Fibroblast of skin of scalp (primary cell): Measurements from ENCODE around the gene PTPRE.

Experiments used
- DNase-seq: peaks from one replicate; pipeline ENCODE4 v3.0.0-alpha.2; 2013

Gene PTPRE

GRCh38 chr10:128099901-128100300, 193.0 kb downstream of the PTPRE start:
- DNase-seq = no peak

DNA sequence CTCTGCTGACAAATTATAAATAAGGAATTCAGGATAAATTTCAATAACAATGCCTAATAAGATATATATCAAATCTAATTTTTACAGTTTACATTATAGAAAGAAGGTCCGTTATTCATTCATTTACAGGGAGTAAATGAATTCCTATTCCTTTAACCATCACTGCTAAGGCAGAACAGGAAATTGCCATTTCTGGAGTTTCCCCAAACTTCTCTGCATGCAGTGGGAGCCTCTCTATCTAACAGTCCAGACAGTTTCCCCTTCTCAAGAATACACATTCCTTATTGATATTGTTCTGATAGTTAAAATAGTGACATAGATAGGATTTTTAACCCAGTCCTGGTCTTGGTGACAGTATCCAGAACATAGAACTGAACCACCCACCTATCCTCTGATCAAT, 195.0 kb downstream of the PTPRE start:
- no peak for DNase-seq

DNA sequence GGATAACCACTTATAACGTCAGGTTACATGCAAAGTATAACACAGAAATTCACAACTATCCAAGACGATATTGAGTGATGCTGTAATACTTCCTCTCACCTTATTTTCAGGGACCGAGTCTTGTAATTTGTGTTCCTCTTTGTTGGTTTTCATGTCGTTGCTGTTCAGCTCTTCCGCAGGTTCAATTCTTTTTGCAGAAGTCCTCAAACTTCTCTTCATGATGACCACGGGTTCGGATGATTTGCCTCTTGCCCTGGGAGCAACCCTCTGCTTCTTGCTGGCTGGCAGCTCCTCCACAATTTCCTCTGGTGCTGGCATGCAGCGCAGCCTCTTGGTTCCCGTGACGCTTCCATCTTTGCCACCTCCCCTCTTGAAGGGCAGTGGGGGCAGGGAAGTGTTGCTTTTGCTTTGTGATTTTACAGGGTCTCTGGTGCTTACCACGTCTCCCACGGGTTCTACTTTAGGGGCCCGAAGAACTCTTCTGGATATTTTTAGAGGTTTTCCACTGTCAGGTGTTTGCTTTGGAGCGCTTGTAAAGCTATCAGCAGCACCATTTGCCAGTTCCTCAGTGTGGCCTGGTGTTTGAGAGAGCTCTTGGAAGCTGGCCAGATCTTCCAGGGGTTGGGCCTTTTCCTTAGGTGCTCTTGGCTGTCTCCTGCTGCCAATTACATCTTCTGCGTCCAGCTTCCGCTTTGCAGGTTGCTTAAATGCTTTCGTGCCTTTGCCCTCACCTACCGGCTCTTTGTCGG, 195.8 kb downstream of the PTPRE start:
- no peak for DNase-seq

GRCh38 chr10:128103229-128103714, 196.4 kb downstream of the PTPRE start:
- no peak for DNase-seq

DNA sequence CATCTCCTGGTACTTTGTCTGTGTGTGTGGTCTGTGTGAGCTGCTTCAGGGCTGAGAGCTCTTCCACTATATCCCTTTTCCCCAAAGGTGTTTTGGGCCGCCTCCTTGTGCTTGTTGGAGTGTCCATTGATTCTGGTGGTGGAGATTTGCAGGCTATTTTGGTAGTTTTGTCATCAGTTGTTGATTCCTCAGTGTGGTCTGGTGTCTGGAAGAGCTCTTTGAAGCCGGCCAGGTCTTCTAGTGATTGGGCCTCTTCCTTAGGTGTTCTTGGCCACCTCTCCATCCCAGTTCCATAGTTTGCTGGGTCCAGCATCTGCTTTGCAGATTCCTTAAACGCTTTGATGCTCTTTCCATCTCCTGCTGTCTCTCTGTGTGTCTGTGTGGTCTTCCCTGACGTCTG, 198.5 kb downstream of the PTPRE start:
- no peak for DNase-seq

DNA sequence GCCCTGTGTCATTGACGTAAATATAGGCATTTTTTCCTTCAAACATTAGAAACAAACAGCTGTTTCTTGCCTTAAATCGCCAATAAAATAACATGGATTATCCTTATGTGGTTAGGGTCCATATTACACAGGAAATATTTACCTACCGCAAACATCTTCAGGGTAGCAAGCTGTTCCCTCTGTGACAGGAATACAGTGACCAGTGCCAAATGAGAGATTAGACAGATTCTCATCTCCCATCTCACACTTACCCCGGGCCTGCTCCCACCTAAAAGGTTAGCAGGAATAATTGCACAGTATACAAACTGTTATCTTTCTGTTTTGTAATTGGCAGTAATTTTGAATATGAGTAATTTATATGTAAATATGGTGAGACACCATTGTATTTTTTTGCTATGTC, 202.8 kb downstream of the PTPRE start:
- DNase-seq = no peak

- DNase-seq = no peak
Observed at GRCh38 chr10:128110339-128110738, 203.4 kb downstream of the PTPRE start.

GRCh38 chr10:128111696-128112095, 204.8 kb downstream of the PTPRE start:
- no peak for DNase-seq

- DNase-seq = no peak
Observed at GRCh38 chr10:128113026-128113425, 206.1 kb downstream of the PTPRE start.

- DNase-seq = no peak
Observed at GRCh38 chr10:128114901-128115300, 208.0 kb downstream of the PTPRE start.

DNA sequence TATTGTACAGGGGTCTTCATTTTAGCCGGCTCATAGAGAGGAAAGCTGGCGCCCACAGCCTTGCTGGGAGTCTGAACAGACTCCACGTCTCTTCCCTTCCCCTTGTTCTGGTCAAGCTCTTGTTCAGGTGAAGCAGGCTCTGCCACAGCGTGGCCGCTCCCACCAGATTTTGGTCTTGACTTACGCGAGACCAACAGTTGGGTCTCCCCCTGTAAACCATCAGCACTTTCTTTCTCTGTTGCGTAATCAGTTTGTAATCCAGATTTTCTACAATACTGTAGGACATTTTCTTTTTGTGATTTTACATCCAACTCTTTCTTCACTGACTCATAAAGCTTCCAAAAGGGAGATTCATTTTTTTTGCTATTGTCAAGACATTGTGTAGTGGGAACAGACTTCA, 208.5 kb downstream of the PTPRE start:
- no peak for DNase-seq

DNA sequence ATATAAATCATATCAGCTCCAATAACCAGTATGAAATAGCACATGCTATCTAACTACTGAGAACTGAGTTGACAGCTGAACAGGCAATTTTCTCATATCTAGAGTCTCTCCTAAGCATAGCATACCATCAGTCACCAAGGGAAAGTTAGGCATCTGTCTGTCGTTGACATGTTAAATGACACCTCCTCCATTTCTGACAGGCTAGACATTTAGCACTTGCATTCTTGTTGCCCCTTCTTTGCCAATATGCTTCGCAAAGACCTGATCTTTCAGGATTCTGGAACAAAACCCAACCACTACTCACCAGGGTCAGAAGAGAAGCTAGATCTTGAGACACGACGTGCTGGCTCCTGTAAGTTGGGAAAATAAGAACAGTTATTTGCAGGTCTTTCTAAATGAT, 209.3 kb downstream of the PTPRE start:
- DNase-seq = no peak

DNA sequence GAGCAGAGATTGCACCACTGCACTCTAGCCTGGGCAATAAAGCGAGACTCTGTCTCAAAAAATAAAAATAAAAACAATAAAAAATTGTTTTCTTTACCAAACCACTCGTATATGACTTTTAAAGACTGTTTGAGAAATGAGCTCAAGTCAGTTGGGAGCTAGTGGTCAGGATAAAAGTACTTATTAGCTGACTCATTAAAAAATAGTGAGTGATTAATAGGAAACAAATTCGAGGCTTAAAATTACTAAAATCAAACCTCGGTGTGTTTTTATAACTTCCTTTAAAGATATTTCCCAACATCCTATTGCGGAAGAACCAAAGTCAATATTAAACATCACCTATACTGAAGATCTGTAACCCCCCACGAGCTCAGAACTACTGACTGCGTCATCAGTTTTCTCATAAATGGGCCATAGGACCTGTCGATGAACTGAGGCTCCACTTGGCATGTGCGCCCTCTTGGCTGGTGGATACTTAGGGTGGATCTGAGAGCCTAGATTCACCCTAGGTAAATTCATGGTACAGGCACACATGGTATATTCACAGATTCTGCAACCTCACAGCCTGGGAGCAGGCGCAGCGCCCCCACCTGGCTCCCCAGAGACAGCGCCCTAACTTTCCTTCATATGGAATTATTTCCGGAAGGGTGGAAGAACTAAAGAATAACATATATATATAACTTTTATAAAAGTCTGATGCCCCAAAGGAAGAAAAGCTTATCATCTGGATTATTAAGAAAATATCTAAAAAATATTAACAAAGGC, 210.1 kb downstream of the PTPRE start:
- no peak for DNase-seq

- DNase-seq = no peak
Observed at GRCh38 chr10:128121750-128122412, 215.0 kb downstream of the PTPRE start.

DNA sequence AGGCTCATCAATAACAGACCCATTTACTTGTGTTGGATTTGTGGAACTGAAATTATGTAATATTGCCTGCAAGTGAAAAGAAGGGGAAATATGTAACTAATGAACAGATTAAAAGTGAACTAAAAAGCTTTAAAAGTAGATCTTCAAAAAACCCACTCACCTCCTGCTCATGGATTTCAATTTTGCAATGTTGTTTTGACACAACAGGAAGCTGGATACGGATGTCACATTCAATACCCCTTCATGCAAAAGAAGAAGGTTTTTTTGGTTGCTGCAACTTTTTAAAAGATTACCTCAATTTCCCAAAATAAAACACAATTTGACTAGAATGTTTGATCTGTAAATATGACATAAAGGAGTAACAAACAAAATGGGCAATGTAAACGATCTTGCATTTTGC, 216.0 kb downstream of the PTPRE start:
- DNase-seq = no peak

- no peak for DNase-seq
Observed at GRCh38 chr10:128123846-128124245, 216.9 kb downstream of the PTPRE start.

DNA sequence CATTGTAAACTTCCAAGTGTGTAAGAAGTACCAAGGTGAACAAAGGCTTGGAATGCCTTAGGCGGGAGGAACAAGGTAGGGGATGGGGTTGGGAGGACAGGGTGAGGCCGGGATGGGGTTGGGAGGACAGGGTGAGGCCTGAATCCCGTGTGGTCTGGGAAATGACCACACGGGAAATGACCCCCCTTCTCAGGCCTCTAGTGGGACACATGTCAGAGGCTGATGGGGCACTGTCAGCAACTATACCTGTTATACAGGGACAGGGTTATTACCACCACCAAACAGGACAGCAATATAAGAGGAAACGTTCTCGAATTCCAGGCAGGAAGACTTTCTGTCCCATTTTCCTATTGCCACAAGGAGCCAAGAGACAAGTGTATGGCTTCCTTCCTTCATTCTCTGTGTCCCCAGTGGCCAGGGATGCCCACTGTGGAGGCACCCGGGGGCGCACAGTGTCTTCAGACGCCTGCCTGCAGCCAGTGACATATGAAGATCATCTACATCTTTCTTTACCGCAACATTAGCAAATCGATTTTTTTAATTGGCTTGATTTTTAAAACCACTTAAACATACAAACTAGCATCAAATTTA, 218.0 kb downstream of the PTPRE start:
- DNase-seq = no peak

DNA sequence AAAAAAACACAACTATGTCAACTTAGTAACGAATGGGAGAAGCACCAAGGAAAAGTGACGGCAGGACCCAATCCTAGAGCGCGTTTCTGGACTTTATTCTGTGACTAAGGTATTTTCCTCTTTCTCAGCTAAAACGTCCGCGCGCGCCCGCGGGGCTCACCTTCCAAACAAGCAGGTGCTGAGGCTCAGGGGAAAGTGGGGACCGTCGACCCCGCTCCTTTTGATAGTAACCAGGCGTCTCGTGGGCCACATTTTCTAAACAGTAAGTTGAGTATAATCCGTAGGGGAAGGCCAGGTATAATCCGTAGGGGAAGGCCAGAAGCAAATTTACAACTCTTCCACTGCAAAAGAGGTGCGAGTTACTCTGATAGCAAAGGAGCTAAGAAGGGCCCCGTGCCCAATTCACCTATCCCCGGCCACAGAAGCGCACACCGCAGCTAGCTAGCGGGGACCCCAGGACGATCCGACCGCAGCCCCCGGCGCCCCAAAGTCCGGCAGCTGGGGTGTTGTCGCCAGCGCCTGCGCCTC, 218.6 kb downstream of the PTPRE start:
- DNase-seq = no peak

GRCh38 chr10:128125944-128126764, 219.3 kb downstream of the PTPRE start, which contains the start of gene MKI67:
TSS of gene MKI67 (minus strand) at chr10:128126423. CDS start at chr10:128125667, 756 bp downstream.
- DNase-seq = peak; percentile 92

DNA sequence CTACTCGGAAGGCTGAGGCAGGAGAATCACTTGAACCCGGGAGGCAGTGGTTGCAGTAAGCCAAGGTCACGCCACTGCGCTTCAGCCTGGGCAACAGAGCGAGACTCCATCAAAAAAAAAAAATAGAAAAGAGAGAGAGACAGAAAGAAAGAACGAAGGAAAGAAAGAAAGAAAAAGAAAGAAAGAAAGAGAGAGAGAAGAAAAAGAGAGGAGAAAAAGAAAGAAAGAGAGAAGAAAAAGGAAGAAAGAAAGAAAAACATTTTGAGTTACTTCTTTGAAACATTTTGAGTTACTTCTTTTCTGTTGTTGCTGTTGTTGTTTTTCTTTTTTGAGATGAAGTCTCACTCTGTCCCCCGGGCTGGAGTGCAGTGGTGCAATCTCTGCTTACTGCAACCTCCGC, 221.7 kb downstream of the PTPRE start:
- DNase-seq = no peak

DNA sequence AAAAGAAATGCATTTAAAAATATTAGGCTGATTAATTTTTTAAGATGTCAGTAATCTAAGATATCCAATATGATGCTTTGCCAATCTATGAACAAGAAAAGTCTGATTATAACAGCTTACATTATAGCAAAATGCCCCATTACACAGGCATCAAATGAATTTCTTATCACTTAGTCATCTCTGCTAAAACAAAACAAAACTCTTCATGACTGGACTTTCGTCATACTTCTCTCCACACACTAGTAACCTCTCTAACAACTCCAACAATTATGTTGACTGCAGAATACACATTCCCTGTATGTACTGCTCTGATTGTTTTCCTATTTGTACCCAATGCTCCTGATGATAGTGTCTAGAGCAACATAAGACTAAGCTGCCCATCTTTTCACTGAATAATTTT, 223.1 kb downstream of the PTPRE start:
- peak; percentile 51 for DNase-seq
